GM12878 (cell line): ENCODE results near the gene LMF1. TPM values are rescaled to one million over a fixed set of nuclear protein-coding genes. Genes with fewer than 3 reads are reported as not detected.

Experiments
- ATAC-seq: fragments of 200-7000 bp; cut with Tn5 transposase; 3 replicates; pipeline ENCODE4 v1.9.1; 2020; ENCODE audit warnings: mild to moderate bottlenecking, moderate library complexity
- BruUV-seq: library from RNA; stranded (reverse); fragments of 400-500 nt; replicated peaks from 2 replicates; lab custom pipeline; 2021; lab: Mats Ljungman, UMichigan
- CTCF ChIA-PET: fragments of 300-600 bp; sonication (Branson Sonifier 250); formaldehyde crosslinking; extraction: SDS; loops from one replicate; lab custom pipeline; 2021; ENCODE audit warnings: inconsistent platforms; lab: Yijun Ruan, JAX
- POLR2A ChIA-PET: fragments of 350-600 bp; formaldehyde crosslinking; extraction: SDS; loops from one replicate; lab custom pipeline; 2021; ENCODE audit warnings: inconsistent platforms; lab: Charles Lee
- RAD21 ChIA-PET: fragments of 300-600 bp; sonication (Branson Sonifier 250); formaldehyde crosslinking; loops from one replicate; lab custom pipeline; 2023; ENCODE audit warnings: antibody characterized with exemption; ENCODE audit not compliant: unreplicated experiment; lab: Charles Lee
- SMC1A ChIA-PET: fragments of 300-600 bp; sonication (Branson Sonifier 250); formaldehyde crosslinking; loops from one replicate; lab custom pipeline; 2023; ENCODE audit not compliant: unreplicated experiment, uncharacterized antibody; lab: Charles Lee
- DNase-seq: peaks from one replicate; pipeline ENCODE4 v3.0.0-alpha.2; 2011; ENCODE audit warnings: low read depth, low spot score
- FAIRE-seq: peaks from 3 replicates; lab custom pipeline; 2011; peaks lifted over from hg19 to GRCh38; lab: Jason Lieb, UNC
- H2AFZ ChIP-seq: 2 replicates; pipeline ENCODE4 v1.6.0; 2011; ENCODE audit warnings: low read depth, low read length, control low read depth; ENCODE audit not compliant: control insufficient read depth
- H3K27ac ChIP-seq: 2 replicates; pipeline ENCODE4 v1.5.1; 2011; ENCODE audit warnings: control low read depth; ENCODE audit not compliant: control insufficient read depth, insufficient read depth
- H3K27me3 ChIP-seq, 2 experiments: replicated peaks in 1 of 2; 2 replicates each; pipeline versions ENCODE4 v1.6.0 to v1.6.1; 2011; ENCODE audit warnings: low read length in 1 of 2; ENCODE audit not compliant: control insufficient read depth in 2 of 2, insufficient read depth in 2 of 2
- H3K36me3 ChIP-seq, 2 experiments: 2 replicates each; pipeline ENCODE4 v1.5.1; 2011; ENCODE audit warnings: low read length in 1 of 2; ENCODE audit not compliant: control insufficient read depth in 2 of 2, insufficient read depth in 2 of 2
- H3K4me1 ChIP-seq: 2 replicates; pipeline ENCODE4 v1.6.1; 2011; ENCODE audit warnings: mild to moderate bottlenecking, low read length, moderate library complexity, mixed read lengths; ENCODE audit not compliant: control insufficient read depth, insufficient read depth
- H3K4me2 ChIP-seq: 2 replicates; pipeline ENCODE4 v1.6.0; 2011; ENCODE audit warnings: control low read depth; ENCODE audit not compliant: control insufficient read depth, insufficient read depth
- H3K4me3 ChIP-seq: fragments of 200-600 bp; sonication (generic); 2 replicates; pipeline ENCODE4 v1.5.1; 2016
- H3K79me2 ChIP-seq: 2 replicates; pipeline ENCODE4 v1.6.0; 2011; ENCODE audit warnings: low read length; ENCODE audit not compliant: control insufficient read depth, insufficient read depth
- H3K9ac ChIP-seq: 2 replicates; pipeline ENCODE4 v1.8.0; 2011; ENCODE audit warnings: low read length, control low read depth, mixed read lengths; ENCODE audit not compliant: control insufficient read depth, insufficient read depth
- H3K9me3 ChIP-seq: replicated peaks from 3 replicates; pipeline ENCODE4 v1.5.1; 2011; ENCODE audit warnings: mild to moderate bottlenecking, low read length; ENCODE audit not compliant: control insufficient read depth, insufficient read depth
- H4K20me1 ChIP-seq: 2 replicates; pipeline ENCODE4 v1.6.0; 2011; ENCODE audit not compliant: control insufficient read depth, insufficient read depth
- CHD1 ChIP-seq: IDR thresholded peaks from 2 replicates; pipeline ENCODE4 v1.6.1; 2012; ENCODE audit warnings: low read depth, low read length, improper control_type of control experiment
- CHD4 ChIP-seq: fragments of 200-600 bp; sonication (generic); IDR thresholded peaks from 2 replicates; pipeline ENCODE4 v1.6.1; 2016; ENCODE audit warnings: mild to moderate bottlenecking
- JUND ChIP-seq: IDR thresholded peaks from 2 replicates; pipeline ENCODE4 v1.6.1; 2012; ENCODE audit warnings: low read depth, mild to moderate bottlenecking, low read length, improper control_type of control experiment, moderate library complexity
- SUZ12 ChIP-seq: fragments of 200-600 bp; sonication (generic); IDR thresholded peaks from one replicate; pipeline ENCODE4 v1.6.1; 2018; ENCODE audit warnings: antibody characterized with exemption, mild to moderate bottlenecking; ENCODE audit not compliant: unreplicated experiment
- WGBS: methylation state at CpG from one replicate; pipeline ENCODE4 v1.1.6; 2016; ENCODE audit warnings: low lambda C conversion rate; ENCODE audit not compliant: insufficient replicate concordance, insufficient coverage; ENCODE audit errors: missing lambda C conversion rate; 5-methylcytosine and 5-hydroxymethylcytosine counted together
- in situ Hi-C: fragments of 300-500 bp; cut with MboI; formaldehyde crosslinking; loops from 9 replicates; pipeline ENCODE4 v1.14.3; 2018; ENCODE audit warnings: mixed read lengths
- intact Hi-C: fragments of 100-400 bp; cut with micrococcal nuclease; formaldehyde crosslinking; loops from one replicate; pipeline ENCODE4 v1.14.2; 2022; ENCODE audit not compliant: unreplicated experiment
- polyA plus RNA-seq, 11 experiments: library from polyadenylated mRNA; depleted of rRNA in 4 of 11; unstranded in 6 of 11; stranded (reverse) in 5 of 11; fragments of >200 nt; fragmentation: Nextera tagmentation in 4 of 11; fragmentation: Illumina TruSeq in 1 of 11; extraction: Ambion mirVana in 4 of 11; extraction: Trizol in 1 of 11; gene quantifications; 1 replicate in 1 of 11; 2 replicates in 10 of 11; pipeline versions ENCODE4 v1.2.1 to v1.2.3, GENCODE V29; 2011 to 2016; ENCODE audit warnings: inconsistent platforms in 2 of 11, missing spikeins in 2 of 11, low read depth in 1 of 11
- total RNA-seq, 4 experiments: library from RNA; depleted of rRNA in 3 of 4; stranded (reverse); fragments of >200 nt in 3 of 4; fragmentation: Illumina TruSeq in 1 of 4; extraction: Trizol in 1 of 4; gene quantifications; 2 replicates each; pipeline versions ENCODE4 v1.2.1 to v1.2.3, GENCODE V29; 2013 to 2021
- TF ChIP-seq, protein P1 (sequence below): IDR thresholded peaks from 2 replicates; pipeline ENCODE4 v1.6.1; 2011; ENCODE audit warnings: borderline replicate concordance, low read depth, mild to moderate bottlenecking, moderate library complexity, mixed read lengths, low read length; ENCODE audit not compliant: insufficient read depth; ENCODE audit errors: extremely low read length
- TF ChIP-seq, protein P2 (sequence below): fragments of 450-650 bp; IDR thresholded peaks from 2 replicates; pipeline ENCODE4 v1.6.1; 2017; ENCODE audit warnings: mild to moderate bottlenecking, moderate library complexity

LMF1 gene
- total and polyA plus RNA-seq, 10 of the 15 experiments (the other 5 are each of a cell fraction or from before 2014, with no cell fraction given) = 0.18 to 3.2 (median 1.4) TPM; not detected in 1

DNA sequence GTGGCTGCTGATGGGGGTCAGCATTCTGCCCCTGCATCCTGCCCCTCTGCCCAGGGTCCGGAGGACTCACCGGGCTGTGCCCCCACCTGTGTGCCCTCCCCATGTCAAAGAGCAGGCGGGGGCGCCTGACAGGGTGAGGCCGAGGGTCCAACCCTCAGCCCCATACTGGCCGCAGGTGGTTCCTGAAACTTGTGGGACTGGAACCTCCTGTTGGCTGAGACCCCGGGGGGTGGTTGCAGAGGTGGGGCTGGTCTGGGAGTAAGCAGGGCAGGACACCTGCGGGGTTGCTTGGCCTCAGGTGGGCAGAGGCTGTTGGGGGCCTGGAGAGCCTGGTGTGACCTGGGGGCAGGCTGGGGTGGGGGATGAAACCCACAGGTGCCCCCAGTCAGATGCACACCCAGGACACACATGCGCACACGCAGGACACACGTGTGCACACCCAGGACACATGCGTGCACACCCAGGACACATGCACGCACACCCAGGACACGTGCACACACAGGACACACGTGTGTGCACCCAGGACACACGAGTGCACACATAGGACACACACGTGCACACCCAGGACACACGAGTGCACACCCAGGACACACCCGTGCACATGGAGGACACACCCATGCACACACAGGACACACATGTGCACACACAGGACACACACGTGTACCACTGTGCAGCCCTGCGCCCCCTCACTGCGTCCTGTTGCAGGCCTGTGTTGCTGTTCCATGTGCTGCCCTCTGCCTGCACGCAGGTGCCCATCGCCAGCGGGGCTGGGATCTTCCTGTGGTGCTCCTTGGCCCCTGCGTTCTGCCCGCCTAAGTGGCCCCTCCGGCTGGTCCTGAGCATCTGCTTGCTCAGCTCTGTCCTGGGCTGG, 42.2 kb upstream of the LMF1 start (continued):
- TF ChIP-seq, protein P1, sequence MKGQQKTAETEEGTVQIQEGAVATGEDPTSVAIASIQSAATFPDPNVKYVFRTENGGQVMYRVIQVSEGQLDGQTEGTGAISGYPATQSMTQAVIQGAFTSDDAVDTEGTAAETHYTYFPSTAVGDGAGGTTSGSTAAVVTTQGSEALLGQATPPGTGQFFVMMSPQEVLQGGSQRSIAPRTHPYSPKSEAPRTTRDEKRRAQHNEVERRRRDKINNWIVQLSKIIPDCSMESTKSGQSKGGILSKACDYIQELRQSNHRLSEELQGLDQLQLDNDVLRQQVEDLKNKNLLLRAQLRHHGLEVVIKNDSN = no peak
- no peak for TF ChIP-seq CHD4
- TF ChIP-seq SUZ12 = no peak

DNA sequence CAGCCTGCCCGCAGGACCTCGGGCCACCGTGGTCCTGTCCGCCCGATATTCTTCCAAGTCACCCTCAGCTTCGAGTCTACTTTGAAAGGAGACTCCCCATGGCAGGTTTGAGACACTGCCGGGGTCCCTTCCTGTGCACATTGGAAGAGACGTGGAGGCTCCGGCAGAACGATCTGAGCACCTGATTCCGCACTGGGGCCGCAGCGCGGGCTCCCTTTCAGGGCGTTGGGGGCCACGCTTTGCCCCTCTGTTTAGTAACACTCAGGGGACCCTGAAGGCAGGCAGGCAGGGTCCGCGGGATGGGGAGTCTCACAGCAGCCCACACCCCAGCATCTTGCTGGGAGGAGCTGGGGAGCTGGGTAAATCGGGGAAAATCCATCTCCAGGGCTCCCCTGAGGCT, 41.4 kb upstream of the LMF1 start:
- H4K20me1 ChIP-seq = no peaks in the 10 kb centered on the region
- WGBS = 48% methylated on average over 19 of the region's 19 CpGs
- no peak overlapping the region for H2AFZ ChIP-seq
- no peak overlapping the region for H3K9ac ChIP-seq
- ATAC-seq (no peak), FAIRE-seq (no peak), DNase-seq (no peak)
- no peak overlapping the region for H3K4me3 ChIP-seq
- H3K4me2 ChIP-seq = no peak overlapping the region
- ChIA-PET POLR2A (no interaction called here), RAD21 (no interaction called here), CTCF (no interaction called here), SMC1A (no interaction called here)
- H3K79me2 ChIP-seq = no peaks in the 10 kb centered on the region
- in situ Hi-C loops = no loop called here
- H3K27ac ChIP-seq = no peak overlapping the region
- intact Hi-C loops = no loop called here
- BruUV-seq = no TSS peak
- no peaks in the 10 kb centered on the region for H3K36me3 ChIP-seq
- TF ChIP-seq CHD1 (no peak), JUND (no peak)
- TF ChIP-seq, protein P2, sequence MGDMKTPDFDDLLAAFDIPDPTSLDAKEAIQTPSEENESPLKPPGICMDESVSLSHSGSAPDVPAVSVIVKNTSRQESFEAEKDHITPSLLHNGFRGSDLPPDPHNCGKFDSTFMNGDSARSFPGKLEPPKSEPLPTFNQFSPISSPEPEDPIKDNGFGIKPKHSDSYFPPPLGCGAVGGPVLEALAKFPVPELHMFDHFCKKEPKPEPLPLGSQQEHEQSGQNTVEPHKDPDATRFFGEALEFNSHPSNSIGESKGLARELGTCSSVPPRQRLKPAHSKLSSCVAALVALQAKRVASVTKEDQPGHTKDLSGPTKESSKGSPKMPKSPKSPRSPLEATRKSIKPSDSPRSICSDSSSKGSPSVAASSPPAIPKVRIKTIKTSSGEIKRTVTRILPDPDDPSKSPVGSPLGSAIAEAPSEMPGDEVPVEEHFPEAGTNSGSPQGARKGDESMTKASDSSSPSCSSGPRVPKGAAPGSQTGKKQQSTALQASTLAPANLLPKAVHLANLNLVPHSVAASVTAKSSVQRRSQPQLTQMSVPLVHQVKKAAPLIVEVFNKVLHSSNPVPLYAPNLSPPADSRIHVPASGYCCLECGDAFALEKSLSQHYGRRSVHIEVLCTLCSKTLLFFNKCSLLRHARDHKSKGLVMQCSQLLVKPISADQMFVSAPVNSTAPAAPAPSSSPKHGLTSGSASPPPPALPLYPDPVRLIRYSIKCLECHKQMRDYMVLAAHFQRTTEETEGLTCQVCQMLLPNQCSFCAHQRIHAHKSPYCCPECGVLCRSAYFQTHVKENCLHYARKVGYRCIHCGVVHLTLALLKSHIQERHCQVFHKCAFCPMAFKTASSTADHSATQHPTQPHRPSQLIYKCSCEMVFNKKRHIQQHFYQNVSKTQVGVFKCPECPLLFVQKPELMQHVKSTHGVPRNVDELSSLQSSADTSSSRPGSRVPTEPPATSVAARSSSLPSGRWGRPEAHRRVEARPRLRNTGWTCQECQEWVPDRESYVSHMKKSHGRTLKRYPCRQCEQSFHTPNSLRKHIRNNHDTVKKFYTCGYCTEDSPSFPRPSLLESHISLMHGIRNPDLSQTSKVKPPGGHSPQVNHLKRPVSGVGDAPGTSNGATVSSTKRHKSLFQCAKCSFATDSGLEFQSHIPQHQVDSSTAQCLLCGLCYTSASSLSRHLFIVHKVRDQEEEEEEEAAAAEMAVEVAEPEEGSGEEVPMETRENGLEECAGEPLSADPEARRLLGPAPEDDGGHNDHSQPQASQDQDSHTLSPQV = no peak
- H3K27me3 ChIP-seq = no peaks in the 10 kb centered on the region
- H3K9me3 ChIP-seq = no peaks in the 10 kb centered on the region
- H3K4me1 ChIP-seq = no peaks in the 10 kb centered on the region
